ENCODE results near the gene ABCC6. TPM values are rescaled to one million over a fixed set of nuclear protein-coding genes. Genes with fewer than 3 reads are reported as not detected.
A peak's percentile ranks its signal among the peaks of the same experiment; 100 is the strongest.

Gene ABCC6
- total RNA-seq, 1 donor from 2014 or later = not detected

GRCh38 chr16:16133943-16134604, 89.2 kb downstream of the ABCC6 start:
- Histone ChIP-seq H3K36me3 (ENCODE audit: control insufficient read depth, insufficient read depth, low read length) (peaks cover 37% of the 10 kb centered on the region), H3K27me3 (ENCODE audit: control insufficient read depth, insufficient read depth, low read length) (no peaks in the 10 kb centered on the region), H3K4me3 (ENCODE audit: low read depth, low read length) (no peak overlapping the region)
- no peak for TF ChIP-seq CTCF (IDR thresholded peaks at IDR 0.05; ENCODE audit: insufficient read depth, low read length, severe bottlenecking)
- no peak for FAIRE-seq
- no peak for DNase-seq (ENCODE audit: low read depth)

- no peak for TF ChIP-seq CTCF (IDR thresholded peaks at IDR 0.05; ENCODE audit: insufficient read depth, low read length, severe bottlenecking)
- Histone ChIP-seq H3K27me3 (ENCODE audit: control insufficient read depth, insufficient read depth, low read length) (no peaks in the 10 kb centered on the region), H3K4me3 (ENCODE audit: low read depth, low read length) (no peak overlapping the region), H3K36me3 (ENCODE audit: control insufficient read depth, insufficient read depth, low read length) (peaks cover 22% of the 10 kb centered on the region)
- DNase-seq (ENCODE audit: low read depth) (no peak), FAIRE-seq (no peak)
Measured at GRCh38 chr16:16131659-16132058, 91.6 kb downstream of the ABCC6 start.

GRCh38 chr16:16131204-16131603, 92.1 kb downstream of the ABCC6 start:
- no peak for FAIRE-seq
- no peak for DNase-seq (ENCODE audit: low read depth)
- peaks cover 20% of the 10 kb centered on the region for H3K36me3 ChIP-seq (ENCODE audit: control insufficient read depth, insufficient read depth, low read length)
- no peak for TF ChIP-seq CTCF (IDR thresholded peaks at IDR 0.05; ENCODE audit: insufficient read depth, low read length, severe bottlenecking)
- H3K27me3 ChIP-seq (ENCODE audit: control insufficient read depth, insufficient read depth, low read length) = no peaks in the 10 kb centered on the region
- no peak overlapping the region for H3K4me3 ChIP-seq (ENCODE audit: low read depth, low read length)

GRCh38 chr16:16127469-16128116, 95.7 kb downstream of the ABCC6 start:
- Histone ChIP-seq H3K4me3 (ENCODE audit: low read depth, low read length) (no peak overlapping the region), H3K36me3 (ENCODE audit: control insufficient read depth, insufficient read depth, low read length) (peaks cover 17% of the 10 kb centered on the region), H3K27me3 (ENCODE audit: control insufficient read depth, insufficient read depth, low read length) (no peaks in the 10 kb centered on the region)
- peak; percentile 66 for TF ChIP-seq CTCF (IDR thresholded peaks at IDR 0.05; ENCODE audit: insufficient read depth, low read length, severe bottlenecking)
- DNase-seq (ENCODE audit: low read depth) = peak; percentile 51
- FAIRE-seq = no peak

- FAIRE-seq (no peak), DNase-seq (ENCODE audit: low read depth) (no peak)
- no peak for TF ChIP-seq CTCF (IDR thresholded peaks at IDR 0.05; ENCODE audit: insufficient read depth, low read length, severe bottlenecking)
- no peaks in the 10 kb centered on the region for H3K27me3 ChIP-seq (ENCODE audit: control insufficient read depth, insufficient read depth, low read length)
- no peak overlapping the region for H3K4me3 ChIP-seq (ENCODE audit: low read depth, low read length)
- peaks cover 17% of the 10 kb centered on the region for H3K36me3 ChIP-seq (ENCODE audit: control insufficient read depth, insufficient read depth, low read length)
Measured at GRCh38 chr16:16126896-16127295, 96.4 kb downstream of the ABCC6 start.
